GM10266 (cell line): Measurements from ENCODE around the gene KRTAP22-2.

Source experiments
- DNase-seq: peaks from one replicate; pipeline ENCODE4 v3.0.0; 2012; ENCODE audit errors: extremely low spot score
- TF ChIP-seq, protein P1 (sequence below): IDR thresholded peaks from 2 replicates; pipeline ENCODE4 v1.5.1; 2012; ENCODE audit warnings: mild to moderate bottlenecking, low read depth; ENCODE audit not compliant: control insufficient read depth, insufficient read depth; ENCODE audit errors: missing control alignments

The KRTAP22-2 gene

GRCh38 chr21:30605968-30606367, 15.8 kb upstream of the KRTAP22-2 start:
- DNase-seq, result no peak
- TF ChIP-seq, protein P1, sequence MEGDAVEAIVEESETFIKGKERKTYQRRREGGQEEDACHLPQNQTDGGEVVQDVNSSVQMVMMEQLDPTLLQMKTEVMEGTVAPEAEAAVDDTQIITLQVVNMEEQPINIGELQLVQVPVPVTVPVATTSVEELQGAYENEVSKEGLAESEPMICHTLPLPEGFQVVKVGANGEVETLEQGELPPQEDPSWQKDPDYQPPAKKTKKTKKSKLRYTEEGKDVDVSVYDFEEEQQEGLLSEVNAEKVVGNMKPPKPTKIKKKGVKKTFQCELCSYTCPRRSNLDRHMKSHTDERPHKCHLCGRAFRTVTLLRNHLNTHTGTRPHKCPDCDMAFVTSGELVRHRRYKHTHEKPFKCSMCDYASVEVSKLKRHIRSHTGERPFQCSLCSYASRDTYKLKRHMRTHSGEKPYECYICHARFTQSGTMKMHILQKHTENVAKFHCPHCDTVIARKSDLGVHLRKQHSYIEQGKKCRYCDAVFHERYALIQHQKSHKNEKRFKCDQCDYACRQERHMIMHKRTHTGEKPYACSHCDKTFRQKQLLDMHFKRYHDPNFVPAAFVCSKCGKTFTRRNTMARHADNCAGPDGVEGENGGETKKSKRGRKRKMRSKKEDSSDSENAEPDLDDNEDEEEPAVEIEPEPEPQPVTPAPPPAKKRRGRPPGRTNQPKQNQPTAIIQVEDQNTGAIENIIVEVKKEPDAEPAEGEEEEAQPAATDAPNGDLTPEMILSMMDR, result no peak

DNA sequence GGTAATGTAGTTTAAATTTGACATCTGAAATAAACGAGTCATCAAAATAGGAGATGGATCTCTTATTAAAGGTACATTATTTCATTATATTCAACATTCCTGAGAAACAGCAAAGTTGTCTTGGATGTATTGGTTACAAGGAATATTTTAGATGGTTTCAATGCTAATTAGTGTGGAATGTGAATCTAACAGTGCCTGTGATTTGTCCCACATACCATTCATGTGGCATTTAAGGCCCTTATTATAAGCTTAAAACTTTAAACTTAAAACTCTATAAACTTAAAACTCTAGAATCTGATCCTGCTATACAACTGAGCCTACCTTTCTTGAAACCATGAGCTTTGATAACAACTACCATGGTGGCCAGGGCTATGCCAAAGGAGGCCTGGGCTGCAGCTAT, 10.6 kb upstream of the KRTAP22-2 start, which contains the start of gene KRTAP22-1:
Gene KRTAP22-1 (plus strand): TSS at position 301 of the 400 bp plus-strand sequence.
- TF ChIP-seq, protein P1, result no peak
- no peak for DNase-seq

DNA sequence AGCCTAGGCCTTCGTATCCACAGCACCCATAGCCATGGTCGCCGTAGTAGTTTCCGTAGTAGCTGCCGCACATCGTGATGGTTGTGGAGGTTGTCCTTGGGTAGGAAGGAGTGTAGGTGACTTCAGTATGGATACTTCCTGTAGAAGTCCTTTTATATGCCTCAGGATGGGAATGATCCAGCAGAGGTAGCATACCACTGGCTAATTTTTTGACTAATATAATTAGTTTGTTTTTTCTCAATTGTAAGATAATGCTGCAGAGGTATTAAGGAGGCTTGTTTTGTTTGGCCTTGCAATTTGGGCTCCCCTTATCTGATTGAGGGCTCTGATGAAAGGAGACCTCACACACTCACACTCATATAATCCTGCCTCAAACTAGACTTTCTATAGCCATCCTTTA, 8.6 kb upstream of the KRTAP22-2 start, which contains the start of gene KRTAP6-2:
Gene KRTAP6-2 (minus strand): TSS at position 101 of the 400 bp plus-strand sequence. CDS start 28 bp downstream, at position 73.
- TF ChIP-seq, protein P1, result no peak
- no peak for DNase-seq

GRCh38 chr21:30592140-30592539, 1.9 kb upstream of the KRTAP22-2 start, which contains the start of gene KRTAP6-3:
Gene KRTAP6-3 (plus strand): TSS chr21:30592440. CDS start chr21:30592446, 6 bp downstream.
- DNase-seq, result no peak
- TF ChIP-seq, protein P1, result no peak

GRCh38 chr21:30582870-30583269, 7.3 kb downstream of the KRTAP22-2 start:
- TF ChIP-seq, protein P1, result no peak
- no peak for DNase-seq

DNA sequence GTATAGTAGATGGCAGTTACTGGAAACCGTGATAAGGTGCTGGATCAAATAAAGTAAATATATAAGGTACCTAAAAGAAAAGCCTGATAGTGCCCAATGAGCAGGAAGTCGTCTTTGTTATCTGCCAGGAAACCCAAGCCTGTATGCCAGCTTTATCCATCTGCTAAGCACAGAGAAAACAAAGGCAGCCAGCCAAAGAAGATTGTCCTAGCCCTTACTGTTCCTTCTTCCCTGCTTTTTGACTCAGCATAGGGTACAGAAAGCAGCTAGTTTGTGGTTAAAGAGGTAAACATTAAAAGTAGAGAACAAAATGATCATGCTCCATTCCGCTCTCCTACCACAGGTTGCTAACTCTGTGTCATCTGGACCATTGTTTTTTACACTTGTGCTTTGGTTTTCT, 10.1 kb downstream of the KRTAP22-2 start:
- no peak for DNase-seq
- TF ChIP-seq, protein P1, result no peak

DNA sequence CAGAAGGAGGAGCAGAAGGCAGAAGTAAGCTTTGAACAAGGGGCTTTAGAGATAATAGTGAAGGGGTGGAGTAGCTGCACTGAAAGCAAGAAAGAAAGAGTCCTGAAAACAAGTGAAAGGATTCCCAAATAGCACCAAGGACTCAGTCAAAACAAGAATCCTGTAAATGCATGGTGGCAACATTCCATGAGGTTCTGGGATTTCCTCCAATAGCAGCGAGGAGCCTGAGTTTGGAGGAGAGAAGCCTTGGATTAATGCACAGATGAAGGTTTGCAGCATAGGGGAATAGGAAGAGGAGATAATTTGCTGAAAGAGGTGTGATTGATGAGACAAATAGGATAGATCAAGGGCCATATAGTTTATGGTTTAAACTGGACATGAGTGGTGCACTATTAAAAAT, 10.9 kb downstream of the KRTAP22-2 start:
- TF ChIP-seq, protein P1, result no peak
- DNase-seq, result no peak
